LNCAP (cell line): Measurements from ENCODE around the gene AHDC1.

Experiments
- CTCF ChIP-seq: fragments of 450-650 bp; IDR thresholded peaks from 2 replicates; pipeline ENCODE4 v1.5.1; 2017; ENCODE audit warnings: mild to moderate bottlenecking

Gene AHDC1

GRCh38 chr1:27545876-27546275 is 58.1 kb downstream of the AHDC1 start:
- no peak for TF ChIP-seq CTCF

GRCh38 chr1:27545271-27545670 is 58.7 kb downstream of the AHDC1 start:
- no peak for TF ChIP-seq CTCF

- no peak for TF ChIP-seq CTCF
Measured at GRCh38 chr1:27544834-27545233, 59.1 kb downstream of the AHDC1 start.

GRCh38 chr1:27543284-27543683 is 60.7 kb downstream of the AHDC1 start:
- TF ChIP-seq CTCF: no peak

- TF ChIP-seq CTCF: no peak
Measured at GRCh38 chr1:27542463-27543273, 61.3 kb downstream of the AHDC1 start.

- TF ChIP-seq CTCF: no peak
Measured at GRCh38 chr1:27539901-27540861, 63.8 kb downstream of the AHDC1 start.

- TF ChIP-seq CTCF: no peak
Measured at GRCh38 chr1:27538793-27539192, 65.2 kb downstream of the AHDC1 start.
